ENCODE measurements around the gene ZDHHC9.

The ZDHHC9 gene

DNA sequence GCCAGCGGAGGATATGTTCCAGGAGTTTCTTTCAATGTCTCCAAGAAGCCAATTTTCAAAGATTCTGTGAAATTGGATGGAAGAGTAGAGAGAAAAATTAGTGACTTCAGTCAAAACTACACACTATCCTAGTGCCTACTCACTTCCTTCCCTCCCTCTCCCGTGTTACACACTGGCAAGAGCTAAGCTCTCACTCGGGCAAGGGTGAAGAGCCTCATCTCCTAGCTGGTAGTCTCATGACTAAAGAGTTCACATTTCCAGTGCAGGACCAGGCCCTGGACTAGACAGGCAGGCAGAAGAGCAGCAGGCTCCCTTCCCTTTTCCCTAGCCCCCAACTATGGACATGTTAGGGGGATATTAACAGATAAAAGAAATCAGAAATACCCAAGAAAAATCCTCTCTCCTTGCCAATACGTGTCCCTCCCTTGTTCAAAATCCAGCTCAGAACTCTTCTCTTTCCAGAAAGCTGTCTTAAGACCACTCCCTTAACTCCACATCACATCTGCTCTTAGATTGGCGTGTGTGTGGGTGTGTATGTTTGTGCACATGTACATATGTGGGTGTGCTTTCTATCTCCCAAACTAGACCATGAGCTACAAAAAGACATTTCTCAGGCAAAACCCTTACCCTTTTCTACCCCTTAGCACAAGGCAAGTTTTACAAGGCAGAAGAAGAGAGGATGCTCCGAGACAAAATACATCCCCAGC lies 29.9 kb downstream of the ZDHHC9 start:
- no peak for DNase-seq

DNA sequence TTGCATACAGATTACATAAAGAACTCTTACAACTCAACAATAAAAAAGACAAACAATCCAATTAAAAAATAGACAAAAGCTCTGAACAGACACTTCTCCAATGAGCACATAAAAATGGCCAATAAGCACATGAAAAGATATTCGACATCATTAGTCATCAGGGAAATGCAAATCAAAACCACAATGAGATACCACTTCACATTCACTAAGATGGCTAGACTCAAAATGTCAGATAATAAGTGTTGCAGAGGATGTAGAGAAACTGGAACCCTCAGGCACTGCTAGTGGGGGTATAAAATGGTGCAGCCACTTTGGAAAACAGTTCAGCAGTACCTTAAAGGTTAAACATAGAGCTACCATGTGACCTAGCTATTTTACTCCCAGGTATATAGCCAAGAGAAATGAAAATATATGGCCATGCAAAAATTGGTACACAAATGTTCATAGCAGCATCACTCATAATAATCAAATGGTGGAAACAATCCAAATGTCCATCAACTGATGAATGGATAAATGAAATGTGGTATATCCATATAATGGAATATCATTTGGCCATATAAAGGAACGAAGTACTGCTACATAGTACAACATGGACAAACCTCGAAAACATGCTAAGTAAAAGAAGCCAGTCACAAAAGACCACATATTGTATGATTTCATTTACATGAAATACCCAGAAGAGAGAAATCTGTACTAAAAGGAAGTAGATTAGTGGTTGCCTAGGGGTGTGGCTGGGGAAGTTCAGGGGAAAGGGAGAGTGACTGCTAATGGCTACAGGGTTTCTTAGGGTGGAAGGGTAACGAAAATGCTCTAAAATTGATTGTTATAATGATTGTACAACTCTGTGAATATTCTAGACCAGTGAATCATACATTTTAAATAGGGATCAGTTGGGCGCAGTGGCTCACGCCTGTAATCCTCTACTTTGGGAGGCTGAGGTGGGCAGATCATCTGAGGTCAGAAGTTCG lies 34.6 kb downstream of the ZDHHC9 start:
- DNase-seq, result no peak

DNA sequence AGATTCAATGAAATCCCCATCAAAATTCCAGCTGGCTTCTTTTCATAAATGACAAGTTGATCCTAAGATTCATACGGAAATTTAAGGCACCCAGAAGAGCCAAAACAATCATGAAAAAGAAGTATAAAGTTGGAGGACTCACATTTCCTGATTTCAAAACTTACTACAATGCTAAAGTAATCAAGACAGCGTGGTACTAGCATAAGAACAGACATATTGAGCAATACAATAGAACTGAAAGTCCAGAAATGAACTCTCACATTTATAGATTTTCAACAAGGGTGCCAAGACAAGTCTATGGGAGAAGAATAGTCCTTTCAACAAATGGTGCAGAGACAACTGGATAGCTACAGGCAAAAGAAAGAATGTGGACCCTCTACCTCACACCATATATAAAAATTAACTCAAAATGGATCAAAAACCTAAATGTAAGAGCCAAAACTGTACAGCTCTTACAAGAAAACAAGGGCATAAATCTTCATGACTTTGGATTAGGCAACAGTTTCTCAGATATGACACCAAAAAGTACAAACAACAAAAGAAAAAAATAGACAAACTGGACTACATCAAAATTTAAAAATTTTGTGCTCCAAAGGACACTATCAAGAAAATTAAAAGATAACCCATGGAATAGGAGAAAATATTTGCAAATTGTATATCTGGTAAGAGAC lies 35.4 kb downstream of the ZDHHC9 start:
- no peak for DNase-seq

DNA sequence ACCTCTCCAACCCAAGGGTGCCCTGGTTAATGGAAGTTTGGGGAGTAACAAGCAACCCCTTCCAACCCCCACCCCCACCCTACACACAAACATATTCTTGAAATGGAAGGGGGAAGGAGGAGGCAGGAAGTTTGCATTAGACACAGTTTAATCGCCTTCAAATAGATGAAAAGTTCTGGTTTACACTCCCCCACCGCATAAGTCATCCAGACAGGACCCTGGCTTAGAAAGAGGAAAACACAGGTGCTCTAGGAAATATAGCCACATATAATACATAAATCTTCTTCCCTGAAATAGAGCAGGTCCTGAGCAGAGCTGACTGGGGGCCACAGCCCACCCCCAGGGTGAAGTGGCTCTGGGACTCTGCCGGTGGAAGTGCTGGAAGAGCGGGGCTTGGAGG lies 38.9 kb downstream of the ZDHHC9 start:
- DNase-seq, result no peak

DNA sequence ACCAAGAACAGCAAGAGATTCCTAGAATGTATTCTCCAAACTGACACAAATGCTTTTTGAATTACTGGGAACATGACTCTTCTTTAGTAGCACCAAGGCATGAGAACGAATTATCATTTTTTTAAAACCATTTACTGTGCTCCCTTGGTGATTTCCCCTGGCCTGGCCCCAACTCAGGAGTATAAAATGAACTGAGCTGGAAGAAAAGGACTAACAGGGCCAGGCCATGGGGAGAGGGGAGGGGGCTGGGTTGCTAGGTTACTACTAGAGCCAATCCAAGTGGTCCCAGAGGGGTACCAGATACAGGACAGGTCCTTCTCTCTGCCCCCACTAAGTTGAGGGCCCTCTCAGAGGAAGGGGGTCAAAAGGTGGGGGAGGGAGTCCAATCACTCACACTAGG lies 40.8 kb downstream of the ZDHHC9 start:
- DNase-seq, result no peak

DNA sequence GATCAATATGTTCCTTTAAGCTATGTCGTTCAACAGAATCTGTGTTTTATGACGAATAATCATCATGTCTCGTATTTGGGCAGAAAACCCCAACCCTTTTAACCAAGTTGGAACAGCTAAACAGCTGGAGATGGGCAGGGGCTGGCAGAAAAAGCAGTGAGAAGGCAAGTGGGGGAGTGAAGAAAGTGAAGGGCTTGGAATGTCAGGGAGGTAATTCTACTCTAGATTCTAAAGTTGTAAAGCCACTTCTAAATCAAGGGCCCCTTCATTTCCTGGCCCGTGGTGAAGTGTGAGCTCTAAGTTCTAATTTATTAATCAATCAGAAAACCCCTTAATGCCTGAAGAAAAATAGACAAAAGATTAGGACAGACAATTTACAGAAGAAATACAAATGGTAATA lies 43.5 kb downstream of the ZDHHC9 start:
- DNase-seq, result no peak

DNA sequence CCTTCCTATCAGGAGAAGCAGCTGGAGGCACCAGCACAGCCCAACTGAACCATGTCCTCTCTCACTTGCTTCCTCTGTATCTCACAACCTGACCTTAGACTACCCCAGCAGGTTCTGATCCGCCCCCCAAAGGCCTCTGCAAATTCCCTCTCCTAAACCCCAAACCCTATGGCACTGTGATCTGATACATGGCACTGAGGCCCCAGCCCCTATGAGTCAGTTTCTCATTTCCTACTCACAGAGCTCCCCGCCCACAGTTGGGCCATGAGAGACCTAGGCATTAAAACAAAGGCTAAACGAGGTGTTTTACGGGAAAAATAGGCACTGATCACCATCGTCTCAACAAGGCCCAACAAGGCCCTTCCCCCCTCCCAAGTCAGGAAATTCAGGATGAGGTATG lies 44.8 kb downstream of the ZDHHC9 start:
- peak in 1 of 2 experiments; percentile 29 for DNase-seq

DNA sequence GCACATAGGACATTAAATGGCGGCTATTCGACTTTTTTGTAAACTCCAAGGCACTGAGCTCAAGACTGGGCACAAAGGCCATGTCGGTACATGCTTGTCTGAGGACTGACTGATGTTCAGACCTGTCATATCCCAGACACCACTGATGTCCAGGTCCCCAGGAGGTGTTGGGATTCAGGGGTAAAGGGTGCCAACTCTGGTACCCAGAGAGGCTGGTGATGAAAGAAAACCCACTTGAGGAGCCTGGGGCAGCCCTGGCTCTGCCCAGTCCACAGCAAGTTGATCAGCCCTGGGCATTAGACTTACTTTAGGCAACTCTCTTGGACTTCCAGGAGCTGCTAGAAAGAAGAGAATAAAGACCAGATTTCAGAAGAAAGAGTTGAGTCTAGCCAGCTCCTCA lies 45.2 kb downstream of the ZDHHC9 start:
- no peak for DNase-seq

DNA sequence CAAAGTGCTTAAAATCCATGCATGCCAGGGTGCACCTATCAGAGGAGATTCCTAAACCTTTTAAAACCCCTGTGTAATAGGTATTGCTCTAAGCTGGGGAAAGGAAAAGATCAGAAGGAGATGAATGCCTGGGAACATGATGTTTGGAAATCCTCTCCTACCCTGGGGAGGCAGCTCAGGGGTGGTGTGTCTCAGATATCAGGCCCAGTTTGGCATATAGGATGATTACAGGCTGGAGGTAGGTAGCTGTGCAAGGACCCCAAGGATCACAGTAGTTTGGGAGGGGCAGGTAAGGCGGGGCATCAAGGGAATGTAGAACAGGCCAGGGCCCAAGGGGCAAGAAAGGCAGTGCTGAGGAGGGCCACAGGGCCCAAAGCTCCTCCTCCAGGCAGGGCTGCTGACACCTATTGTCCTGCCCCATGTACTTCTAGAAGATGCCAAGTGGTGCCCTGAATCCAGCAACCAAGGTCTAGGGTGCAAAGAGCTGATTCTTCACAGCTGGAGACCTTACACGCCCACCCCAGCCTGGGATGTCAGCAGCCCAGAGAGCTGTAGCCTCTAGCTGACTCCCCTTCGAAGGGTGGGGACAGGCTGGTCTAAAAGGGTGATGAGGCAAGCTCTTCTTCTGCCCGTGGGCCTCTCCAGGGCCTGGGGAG lies 46.3 kb downstream of the ZDHHC9 start:
- DNase-seq, result no peak

DNA sequence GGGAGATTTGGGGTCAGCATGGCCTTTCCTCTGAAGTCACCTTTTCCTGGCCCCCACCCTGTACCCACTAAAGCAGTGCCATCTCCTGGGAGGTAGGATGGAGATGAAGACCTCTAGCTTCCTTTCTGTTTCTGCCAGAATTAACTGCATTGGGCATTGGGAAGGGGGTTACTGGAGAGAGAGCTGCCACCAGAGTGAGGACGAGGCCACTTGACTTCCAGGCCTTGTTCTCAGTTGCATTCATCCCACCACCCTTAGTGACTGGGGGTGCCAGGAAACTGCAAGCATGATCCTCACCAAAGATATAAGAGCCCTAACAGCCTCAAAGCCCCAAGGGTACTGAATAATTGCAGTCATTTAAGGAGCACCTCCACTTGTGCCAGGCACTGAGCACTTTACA lies 48.1 kb downstream of the ZDHHC9 start:
- no peak for DNase-seq

DNA sequence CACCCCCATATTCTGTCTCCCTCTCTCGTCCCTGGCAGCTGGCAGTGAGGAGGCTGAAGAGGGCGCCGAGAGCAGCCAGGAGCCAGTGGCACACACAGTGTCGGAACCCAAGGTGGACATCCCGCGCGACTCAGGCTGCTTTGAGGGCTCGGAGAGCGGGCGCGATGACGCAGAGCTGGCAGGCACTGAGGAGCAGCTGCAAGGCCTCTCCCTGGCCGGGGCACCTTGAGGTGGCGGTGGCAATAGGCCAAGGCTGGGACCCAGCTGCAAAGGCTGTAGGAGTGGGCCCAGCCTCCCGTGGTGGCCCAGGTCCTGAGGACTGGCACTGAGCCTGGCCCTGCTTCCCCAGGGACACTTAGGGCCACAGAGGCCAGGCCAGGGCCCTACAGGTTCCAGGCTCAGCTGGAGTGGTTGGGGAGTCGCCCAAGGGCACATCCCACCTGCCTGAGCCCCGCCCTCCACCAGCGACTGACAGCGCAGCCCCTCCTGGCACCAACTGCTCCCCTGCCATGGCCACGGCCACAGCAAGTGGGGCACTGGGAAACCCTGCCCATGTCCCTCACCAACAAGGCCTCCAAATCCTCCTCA lies 50.0 kb downstream of the ZDHHC9 start:
- no peak for DNase-seq

DNA sequence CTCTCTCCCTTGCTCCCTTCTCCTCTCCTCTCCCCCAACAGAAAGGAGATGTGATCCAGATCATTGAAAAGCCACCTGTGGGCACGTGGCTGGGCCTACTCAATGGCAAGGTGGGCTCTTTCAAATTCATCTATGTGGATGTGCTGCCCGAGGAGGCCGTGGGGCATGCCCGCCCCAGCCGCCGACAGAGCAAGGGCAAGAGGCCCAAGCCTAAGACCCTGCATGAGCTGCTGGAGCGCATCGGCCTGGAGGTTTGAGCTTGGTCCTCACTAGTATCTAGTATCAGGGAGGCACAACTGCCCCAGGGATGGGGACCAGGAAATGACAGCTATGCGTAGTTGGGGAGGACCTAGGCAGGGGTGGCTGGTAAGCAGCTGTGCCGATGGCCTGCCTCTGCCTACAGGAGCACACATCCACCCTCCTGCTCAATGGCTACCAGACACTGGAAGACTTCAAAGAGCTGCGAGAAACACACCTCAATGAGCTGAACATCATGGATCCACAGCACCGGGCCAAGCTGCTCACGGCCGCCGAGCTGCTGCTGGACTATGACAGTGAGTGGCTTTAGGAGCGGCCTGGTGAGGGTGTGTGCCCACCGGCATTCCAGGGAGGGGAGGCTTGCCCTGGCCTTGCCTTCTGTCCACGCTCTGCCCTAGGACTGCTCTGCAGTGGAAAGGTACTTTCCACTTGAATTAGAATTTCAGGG lies 50.9 kb downstream of the ZDHHC9 start:
- no peak for DNase-seq

DNA sequence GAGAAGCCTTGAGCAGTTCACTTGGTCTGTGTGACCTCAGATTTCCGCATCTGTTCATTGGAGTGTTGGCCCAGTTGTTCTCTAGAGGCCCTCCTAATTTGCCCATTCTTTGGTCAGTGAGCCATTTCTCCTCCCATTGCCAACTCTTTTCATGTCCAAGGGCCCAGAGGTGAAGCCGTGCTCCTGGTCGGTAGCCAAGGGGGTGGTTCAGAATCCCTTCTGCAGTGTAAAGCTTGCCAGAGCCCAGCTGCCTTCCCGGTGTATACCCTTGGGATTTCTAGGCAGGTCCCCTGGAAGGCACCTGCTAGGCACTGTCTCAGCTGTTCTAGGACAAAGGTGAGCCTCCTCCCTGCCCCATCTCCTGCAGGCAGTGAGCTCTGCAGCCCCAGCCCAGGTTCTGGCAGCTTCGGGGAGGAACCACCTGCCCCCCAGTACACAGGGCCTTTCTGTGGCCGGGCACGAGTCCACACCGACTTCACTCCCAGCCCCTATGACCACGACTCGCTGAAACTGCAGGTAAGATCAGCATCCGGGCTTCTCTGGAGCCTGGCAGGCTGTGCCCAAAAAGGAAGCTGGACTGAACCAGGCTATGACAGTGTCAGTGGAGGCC lies 51.6 kb downstream of the ZDHHC9 start:
- no peak for DNase-seq

DNA sequence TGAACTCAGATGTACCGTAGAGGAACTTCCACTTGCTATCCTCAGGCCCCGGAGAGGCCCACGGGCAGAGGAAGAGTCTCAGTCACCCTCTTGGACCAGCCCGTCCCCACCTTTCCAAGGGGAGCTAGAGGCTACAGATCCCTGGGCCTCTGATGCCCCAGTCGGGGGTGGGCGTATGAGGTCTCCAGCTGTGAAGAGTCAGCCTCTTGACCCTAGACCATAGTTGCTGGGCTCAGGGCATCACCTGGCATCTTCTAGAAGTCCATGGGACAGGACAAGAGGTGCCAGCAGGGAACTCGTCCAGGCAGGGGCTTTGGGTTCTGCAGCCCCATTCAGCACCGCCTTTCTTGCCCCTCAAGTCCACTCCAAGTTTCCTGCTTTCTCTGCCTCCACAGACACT lies 52.4 kb downstream of the ZDHHC9 start:
- no peak for DNase-seq

DNA sequence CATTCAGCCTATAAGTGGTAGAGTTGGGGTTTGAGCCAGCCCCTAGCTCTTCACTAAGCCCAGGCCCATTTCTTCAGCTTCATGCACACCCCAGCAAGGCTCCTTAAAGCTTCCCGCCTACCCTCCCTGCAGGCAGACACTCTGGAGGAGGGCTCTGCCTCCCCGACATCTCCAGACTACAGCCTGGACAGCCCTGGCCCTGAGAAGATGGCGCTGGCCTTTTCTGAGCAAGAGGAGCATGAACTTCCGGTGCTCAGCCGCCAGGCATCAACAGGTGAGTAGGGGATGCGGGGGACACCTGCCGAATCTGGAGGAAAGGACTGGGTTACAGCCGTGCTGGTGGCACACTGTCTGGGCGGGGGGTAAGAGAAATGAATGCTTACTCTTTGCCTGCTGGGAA lies 52.9 kb downstream of the ZDHHC9 start:
- DNase-seq, result no peak

DNA sequence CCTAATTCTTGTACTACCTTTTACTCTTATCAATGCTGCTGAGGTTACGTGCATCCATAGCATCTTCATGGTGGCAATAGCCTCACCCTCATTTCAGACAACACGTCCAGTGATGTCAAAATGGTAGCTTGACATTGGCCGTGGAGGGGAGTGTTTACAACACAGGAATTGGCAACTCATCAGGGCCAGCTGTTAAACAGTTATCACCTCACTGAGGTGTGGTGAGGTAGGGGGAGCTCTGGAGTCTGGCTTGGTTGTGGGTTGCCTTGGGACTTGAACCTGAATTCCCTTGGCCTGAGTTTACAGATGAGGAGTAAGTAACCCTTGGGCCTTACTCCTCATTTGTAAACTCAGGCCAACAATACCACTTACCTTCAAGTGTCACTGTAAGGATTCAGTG lies 53.5 kb downstream of the ZDHHC9 start:
- DNase-seq, result no peak

DNA sequence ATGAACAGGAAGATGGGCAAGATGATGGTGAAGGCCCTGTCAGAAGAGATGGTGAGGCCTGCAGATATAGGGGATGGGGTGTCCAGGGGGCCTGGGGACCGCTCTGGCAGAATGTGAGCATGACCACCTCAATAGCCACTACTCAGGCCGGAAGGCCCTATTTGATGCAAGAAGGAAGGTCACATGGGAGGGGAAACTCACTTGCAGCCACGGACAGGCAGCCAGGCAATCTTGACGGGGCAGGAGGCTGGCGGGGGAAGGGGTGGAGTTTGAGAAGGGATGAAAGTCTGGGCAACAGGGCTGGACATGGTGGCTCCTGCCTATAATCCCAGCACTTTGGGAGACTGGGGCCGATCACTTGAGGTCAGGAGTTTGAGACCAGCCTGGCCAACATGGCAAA lies 55.2 kb downstream of the ZDHHC9 start:
- DNase-seq, result no peak

DNA sequence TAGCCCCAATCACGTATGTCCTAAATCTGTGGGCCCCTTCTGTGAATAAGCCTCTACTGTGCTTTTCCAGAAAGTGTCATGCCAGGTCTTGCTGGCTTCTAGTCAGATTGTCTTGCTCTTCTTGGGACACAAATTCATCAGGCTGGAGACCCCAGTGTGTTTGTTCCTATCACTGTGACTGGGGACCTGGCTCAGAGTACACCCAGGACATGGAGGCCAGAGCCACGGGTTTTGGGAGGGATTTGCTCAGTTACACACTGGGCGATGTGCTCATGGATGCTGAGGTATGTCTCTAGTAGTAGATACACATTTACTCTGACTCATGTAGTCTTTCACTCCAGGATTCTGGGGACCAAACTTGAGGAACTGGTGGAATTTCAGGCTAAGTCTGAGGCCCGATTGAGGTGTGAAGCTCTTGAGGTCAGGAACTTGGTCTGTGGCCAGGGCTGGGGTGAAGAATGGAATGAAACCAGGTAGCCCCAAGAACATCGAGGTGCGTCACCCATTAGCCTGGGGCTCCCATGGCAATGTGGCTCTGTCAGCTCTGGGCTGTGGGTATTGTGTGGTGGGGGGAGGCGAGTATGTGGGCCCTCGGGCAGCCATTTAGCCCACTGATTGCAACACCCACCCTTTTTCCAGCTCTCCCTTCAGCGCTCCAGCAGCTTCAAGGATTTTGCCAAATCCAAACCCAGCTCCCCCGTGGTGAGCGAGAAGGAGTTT lies 56.2 kb downstream of the ZDHHC9 start:
- no peak for DNase-seq

DNA sequence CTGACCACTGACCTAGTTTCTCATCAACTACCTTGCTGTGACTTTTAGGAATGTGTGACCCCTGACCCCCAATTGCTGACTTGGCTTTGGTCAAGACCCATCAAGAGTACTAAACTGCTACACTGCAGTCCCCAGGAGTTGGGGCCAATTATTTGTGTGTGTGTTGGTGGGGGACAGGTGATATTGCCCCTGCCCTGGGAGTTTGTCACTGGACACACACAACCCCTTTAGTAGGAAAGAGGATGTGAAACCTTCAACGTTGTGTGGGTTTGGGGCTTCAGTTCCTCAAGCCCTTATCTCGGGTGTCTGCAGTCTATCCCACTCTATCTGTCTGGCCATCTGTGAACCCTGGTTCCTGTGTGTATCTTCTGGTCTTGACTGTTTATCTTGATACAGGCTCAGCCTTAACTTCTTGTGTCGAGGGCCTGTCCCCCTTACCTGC lies 57.5 kb downstream of the ZDHHC9 start:
- DNase-seq, result no peak

DNA sequence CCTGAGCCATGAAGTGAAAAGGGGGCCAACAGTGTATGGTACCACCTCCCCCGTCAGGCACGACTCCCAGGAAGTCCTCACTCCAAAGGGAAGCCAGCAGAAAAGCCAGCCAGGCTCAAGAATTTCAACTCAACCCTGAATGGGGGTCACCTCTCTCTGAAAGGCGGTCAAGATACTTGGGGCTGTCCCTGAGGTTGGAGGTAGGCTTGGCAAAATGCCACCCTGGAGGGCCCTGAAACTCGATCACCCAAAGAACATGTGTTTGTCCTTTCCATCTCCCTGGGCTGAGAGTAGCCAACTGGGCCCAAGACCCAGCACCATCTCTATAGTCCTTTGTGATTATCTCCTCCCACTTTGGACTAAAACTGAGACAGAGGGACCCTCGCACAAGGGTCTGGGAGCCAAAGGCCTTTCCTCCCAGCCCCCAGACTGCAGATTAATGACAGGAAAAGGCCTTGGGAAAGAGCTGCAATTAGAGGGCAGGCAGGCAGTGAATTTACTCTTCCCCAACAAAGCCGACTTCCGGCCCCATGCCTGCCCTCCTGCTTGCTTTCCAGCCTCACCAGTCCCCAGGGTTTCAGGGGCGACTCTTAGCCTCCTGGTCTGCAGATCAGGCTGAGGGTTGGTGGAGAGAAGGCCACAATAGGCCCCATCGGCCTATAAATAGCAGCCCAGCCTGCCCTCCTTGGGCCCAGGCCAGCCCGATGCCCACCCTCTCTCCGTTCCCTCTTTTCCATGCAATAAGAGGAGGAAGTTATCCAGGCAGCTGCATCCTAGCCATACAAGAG lies 58.3 kb downstream of the ZDHHC9 start:
- no peak for DNase-seq

Data from activated CD4-positive, alpha-beta T cell treated with anti-CD3 and anti-CD28 coated beads, Interleukin-2, amount 50 U/mL, for 4 hours (primary cell).